ENCODE results near the gene SLC39A11. TPM values are rescaled to one million over a fixed set of nuclear protein-coding genes. Genes with fewer than 3 reads are reported as not detected.

SLC39A11 gene
- total RNA-seq, 1 experiment from 2014 or later, result 57.1 TPM

DNA sequence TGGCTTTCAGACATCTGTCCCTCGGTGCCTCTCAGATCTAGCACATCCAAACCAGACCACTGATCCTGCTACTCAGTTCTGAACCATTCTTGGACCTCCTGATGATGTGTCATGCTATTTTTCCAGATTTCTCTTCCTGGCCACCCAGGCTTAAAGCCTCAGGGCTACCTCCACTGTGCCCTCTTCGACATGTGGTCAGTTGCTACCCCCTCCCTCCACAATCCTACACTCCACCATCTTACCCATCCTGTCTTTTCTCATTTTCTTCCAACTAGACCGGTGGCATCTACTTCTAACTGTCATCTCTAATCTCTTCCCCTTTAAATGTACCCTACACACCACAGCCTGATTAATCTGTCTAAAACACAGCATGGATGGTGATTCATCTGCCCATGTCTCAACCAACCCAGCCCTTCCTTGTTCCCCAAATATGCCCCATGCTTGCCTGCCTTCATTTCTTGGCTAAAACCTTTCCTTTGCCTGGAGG, 478.6 kb downstream of the SLC39A11 start:
- H3K27ac ChIP-seq, result peak overlapping the region; percentile 47
- peaks cover 49% of the 10 kb centered on the region for H3F3A ChIP-seq (ENCODE audit: insufficient read depth, low read depth)
- no peak overlapping the region for H3K4me3 ChIP-seq
- H3K4me1 ChIP-seq (replicated peaks; ENCODE audit: insufficient read depth), result peaks cover 62% of the 10 kb centered on the region
- TF ChIP-seq EZH2 (IDR thresholded peaks at IDR 0.05; ENCODE audit: low read depth), result no peak
- TF ChIP-seq, protein P1, sequence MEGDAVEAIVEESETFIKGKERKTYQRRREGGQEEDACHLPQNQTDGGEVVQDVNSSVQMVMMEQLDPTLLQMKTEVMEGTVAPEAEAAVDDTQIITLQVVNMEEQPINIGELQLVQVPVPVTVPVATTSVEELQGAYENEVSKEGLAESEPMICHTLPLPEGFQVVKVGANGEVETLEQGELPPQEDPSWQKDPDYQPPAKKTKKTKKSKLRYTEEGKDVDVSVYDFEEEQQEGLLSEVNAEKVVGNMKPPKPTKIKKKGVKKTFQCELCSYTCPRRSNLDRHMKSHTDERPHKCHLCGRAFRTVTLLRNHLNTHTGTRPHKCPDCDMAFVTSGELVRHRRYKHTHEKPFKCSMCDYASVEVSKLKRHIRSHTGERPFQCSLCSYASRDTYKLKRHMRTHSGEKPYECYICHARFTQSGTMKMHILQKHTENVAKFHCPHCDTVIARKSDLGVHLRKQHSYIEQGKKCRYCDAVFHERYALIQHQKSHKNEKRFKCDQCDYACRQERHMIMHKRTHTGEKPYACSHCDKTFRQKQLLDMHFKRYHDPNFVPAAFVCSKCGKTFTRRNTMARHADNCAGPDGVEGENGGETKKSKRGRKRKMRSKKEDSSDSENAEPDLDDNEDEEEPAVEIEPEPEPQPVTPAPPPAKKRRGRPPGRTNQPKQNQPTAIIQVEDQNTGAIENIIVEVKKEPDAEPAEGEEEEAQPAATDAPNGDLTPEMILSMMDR (conservative IDR thresholded peaks at IDR 0.05), result no peak
- no peaks in the 10 kb centered on the region for H3K27me3 ChIP-seq (ENCODE audit: insufficient read depth, low read depth)
- no TSS peak for BruUV-seq (replicated peaks)
- no peaks in the 10 kb centered on the region for H3K36me3 ChIP-seq (ENCODE audit: low read depth)
- no peaks in the 10 kb centered on the region for H4K20me1 ChIP-seq (ENCODE audit: insufficient read depth)
- intact Hi-C loops (cut with micrococcal nuclease; ENCODE audit: unreplicated experiment), result no loop called here
- CTCF ChIA-PET, result no interaction called here
- H3K4me2 ChIP-seq, result peak overlapping the region; percentile 59
- no peak overlapping the region for H2AFZ ChIP-seq
- no peaks in the 10 kb centered on the region for H3K9me3 ChIP-seq (ENCODE audit: insufficient read depth, low read depth)
- DNase-seq, result peak in 1 of 2 experiments; percentile 71
- POLR2A ChIA-PET (ENCODE audit: unreplicated experiment), result no interaction called here
- no peaks in the 10 kb centered on the region for H3K79me2 ChIP-seq (ENCODE audit: low read depth)
- no peaks in the 10 kb centered on the region for H3K9me2 ChIP-seq (ENCODE audit: insufficient read depth)

DNA sequence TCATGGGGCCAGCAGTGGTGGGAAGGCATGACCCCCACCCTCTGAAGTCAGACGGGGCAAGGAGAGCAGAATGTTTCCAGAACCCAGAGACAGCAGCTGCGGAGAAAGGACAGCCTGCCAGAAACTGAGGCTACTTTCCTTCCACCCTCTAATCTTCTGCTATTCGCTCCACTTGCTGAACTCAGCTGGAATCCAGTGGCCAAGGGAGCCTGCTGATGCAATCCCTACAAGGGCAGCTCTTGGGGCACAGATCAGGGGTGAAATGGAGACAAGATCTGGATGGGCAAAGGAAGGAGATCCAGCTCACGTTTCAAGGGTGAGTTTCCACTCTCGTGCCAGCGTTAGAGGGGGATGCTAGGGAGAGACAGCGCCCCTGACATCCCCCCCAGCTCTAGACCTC, 479.1 kb downstream of the SLC39A11 start:
- TF ChIP-seq, protein P1 (conservative IDR thresholded peaks at IDR 0.05), result no peak
- TF ChIP-seq EZH2 (IDR thresholded peaks at IDR 0.05; ENCODE audit: low read depth), result no peak
- Histone ChIP-seq H3K79me2 (ENCODE audit: low read depth) (no peaks in the 10 kb centered on the region), H3K27ac (peak overlapping the region; percentile 47), H2AFZ (no peak overlapping the region), H3K27me3 (ENCODE audit: insufficient read depth, low read depth) (no peaks in the 10 kb centered on the region), H3K4me1 (replicated peaks; ENCODE audit: insufficient read depth) (peaks cover 61% of the 10 kb centered on the region), H3K9me3 (ENCODE audit: insufficient read depth, low read depth) (peaks cover 1% of the 10 kb centered on the region), H3K9me2 (ENCODE audit: insufficient read depth) (no peaks in the 10 kb centered on the region), H4K20me1 (ENCODE audit: insufficient read depth) (no peaks in the 10 kb centered on the region), H3K4me3 (no peak overlapping the region), H3K36me3 (ENCODE audit: low read depth) (no peaks in the 10 kb centered on the region), H3K4me2 (peak overlapping the region; percentile 59), H3F3A (ENCODE audit: insufficient read depth, low read depth) (peaks cover 50% of the 10 kb centered on the region)
- TSS peak; percentile 83 for BruUV-seq (replicated peaks)
- POLR2A ChIA-PET (ENCODE audit: unreplicated experiment), result no interaction called here
- no peak for DNase-seq
- CTCF ChIA-PET, result no interaction called here
- intact Hi-C loops (cut with micrococcal nuclease; ENCODE audit: unreplicated experiment), result no loop called here

DNA sequence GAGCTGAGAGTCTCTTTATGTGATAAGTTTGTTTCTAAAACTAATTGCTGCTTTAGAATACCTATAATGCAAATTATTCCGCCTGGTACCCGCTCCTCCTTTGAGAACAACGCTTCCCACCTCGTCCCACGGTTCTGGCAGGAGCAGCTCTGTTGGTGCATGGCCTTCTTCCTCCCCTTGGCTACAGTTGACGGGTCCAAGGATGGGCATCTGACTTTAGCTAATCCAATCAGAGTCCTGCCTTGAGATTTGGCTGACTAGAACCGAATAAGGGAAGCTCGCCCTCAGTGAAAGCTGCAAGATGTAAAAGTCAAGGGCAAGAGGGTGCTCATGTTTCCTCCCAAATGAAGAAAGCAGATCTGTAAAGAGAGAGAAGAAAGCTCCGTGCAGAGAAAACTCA, 481.3 kb downstream of the SLC39A11 start:
- BruUV-seq (replicated peaks), result no TSS peak
- intact Hi-C loops (cut with micrococcal nuclease; ENCODE audit: unreplicated experiment), result no loop called here
- no peak for DNase-seq
- H3K36me3 ChIP-seq (ENCODE audit: low read depth), result no peaks in the 10 kb centered on the region
- H3K27ac ChIP-seq, result no peak overlapping the region
- POLR2A ChIA-PET (ENCODE audit: unreplicated experiment), result no interaction called here
- no peak overlapping the region for H3K4me2 ChIP-seq
- TF ChIP-seq, protein P1 (conservative IDR thresholded peaks at IDR 0.05), result no peak
- no peak for TF ChIP-seq EZH2 (IDR thresholded peaks at IDR 0.05; ENCODE audit: low read depth)
- no peaks in the 10 kb centered on the region for H4K20me1 ChIP-seq (ENCODE audit: insufficient read depth)
- no peaks in the 10 kb centered on the region for H3K79me2 ChIP-seq (ENCODE audit: low read depth)
- no peak overlapping the region for H3K4me3 ChIP-seq
- CTCF ChIA-PET, result interaction anchor here (0.6 kb wide), 1 partner anchor 57 kb away, joined by 4 read pairs; no protein-coding TSS in a partner anchor
- peaks cover 46% of the 10 kb centered on the region for H3K4me1 ChIP-seq (replicated peaks; ENCODE audit: insufficient read depth)
- H3K9me3 ChIP-seq (ENCODE audit: insufficient read depth, low read depth), result peaks cover 11% of the 10 kb centered on the region
- H3F3A ChIP-seq (ENCODE audit: insufficient read depth, low read depth), result peaks cover 42% of the 10 kb centered on the region
- no peaks in the 10 kb centered on the region for H3K27me3 ChIP-seq (ENCODE audit: insufficient read depth, low read depth)
- H2AFZ ChIP-seq, result no peak overlapping the region
- no peaks in the 10 kb centered on the region for H3K9me2 ChIP-seq (ENCODE audit: insufficient read depth)

Measured in PC-9 (cell line).